Measurements from ENCODE around the gene SLC35F6. TPM values are rescaled to one million over a fixed set of nuclear protein-coding genes. Genes with fewer than 3 reads are reported as not detected.

Gene SLC35F6
- total and polyA plus RNA-seq, 4 donors = 11.4 to 30.7 (median 19.0) TPM

GRCh38 chr2:26733413-26733812 lies 30.7 kb upstream of the SLC35F6 start:
- no peak for DNase-seq (ENCODE audit: low spot score)
- 91% methylated on average over 9 of the region's 9 CpGs for WGBS

More at GRCh38 chr2:26733413-26733812, 30.7 kb upstream of the SLC35F6 start:
- H3K27me3 ChIP-seq (ENCODE audit: control insufficient read depth in 4 of 4, insufficient read depth in 4 of 4, low read length in 3 of 4) = no peaks in the 10 kb centered on the region
- H3K27ac ChIP-seq (ENCODE audit: low read depth in 1 of 2, low read length in 2 of 2) = no peak overlapping the region
- no peak overlapping the region for H3K4me3 ChIP-seq (ENCODE audit: low read depth in 1 of 3, low read length in 3 of 3)
- peaks cover 11 to 20% (median 18%) of the 10 kb centered on the region in 4 donors for H3K4me1 ChIP-seq (ENCODE audit: control insufficient read depth in 4 of 4, insufficient read depth in 4 of 4, low read length in 3 of 4)
- no peaks in the 10 kb centered on the region for H3K9me3 ChIP-seq (ENCODE audit: control insufficient read depth in 4 of 4, low read length in 3 of 4)
- no peak overlapping the region for H3K9ac ChIP-seq (ENCODE audit: low read depth in 1 of 2, low read length in 2 of 2)
- TF ChIP-seq YY1 (IDR thresholded peaks at IDR 0.05) (no peak), HNF4G (IDR thresholded peaks at IDR 0.05) (no peak), EGR1 (IDR thresholded peaks at IDR 0.05; ENCODE audit: low read depth in 2 of 2) (no peak), NR2F2 (IDR thresholded peaks at IDR 0.05) (no peak), RAD21 (IDR thresholded peaks at IDR 0.05) (no peak), TAF1 (conservative IDR thresholded peaks at IDR 0.05) (no peak), JUND (IDR thresholded peaks at IDR 0.05) (no peak), REST (IDR thresholded peaks at IDR 0.05) (no peak), HNF4A (conservative IDR thresholded peaks at IDR 0.05) (no peak), ZBTB33 (IDR thresholded peaks at IDR 0.05) (no peak), CTCF (IDR thresholded peaks at IDR 0.05; ENCODE audit: low read depth, low read length, missing input control) (no peak), FOXA1 (IDR thresholded peaks at IDR 0.05) (no peak), GABPA (IDR thresholded peaks at IDR 0.05 in 1 of 2, conservative IDR thresholded peaks at IDR 0.05 in 1 of 2) (no peak), FOXA2 (IDR thresholded peaks at IDR 0.05) (no peak)
- no peaks in the 10 kb centered on the region for H3K36me3 ChIP-seq (ENCODE audit: control insufficient read depth in 4 of 4, insufficient read depth in 3 of 4, low read depth in 1 of 4, low read length in 3 of 4)
